Body of pancreas (tissue), 4 donors: ENCODE measurements around the gene TEX53. TPM values are rescaled to one million over a fixed set of nuclear protein-coding genes. Genes with fewer than 3 reads are reported as not detected.

Experiments used
- ATAC-seq: fragments of 150-250 bp; one replicate; pipeline ENCODE4 v1.9.1; 2016
- DNase-seq, 4 donors: peaks; one replicate each; pipeline ENCODE4 v3.0.0-alpha.2; 2019
- H3K27ac ChIP-seq, 4 donors: fragments of 200-600 bp; sonication (generic); 1 replicate in 3 of 4; 2 replicates in 1 of 4; pipeline versions ENCODE4 v1.5.1 to v1.6.1; 2016 to 2019; ENCODE audit warnings: mild to moderate bottlenecking in 1 of 4, mixed read lengths in 1 of 4, moderate library complexity in 1 of 4
- H3K27me3 ChIP-seq, 2 donors: fragments of 200-600 bp; sonication (generic); one replicate each; pipeline ENCODE4 v1.6.0; 2016; ENCODE audit warnings: mild to moderate bottlenecking in 1 of 2
- H3K36me3 ChIP-seq, 2 donors: fragments of 200-600 bp; sonication (generic); replicated peaks in 1 of 2; 2 replicates each; pipeline ENCODE4 v1.5.1; 2016; ENCODE audit warnings: low read depth in 2 of 2; ENCODE audit not compliant: insufficient read depth in 1 of 2
- H3K4me1 ChIP-seq: fragments of 200-600 bp; sonication (generic); one replicate; pipeline ENCODE4 v1.6.0; 2016
- H3K4me3 ChIP-seq, 2 donors: fragments of 200-600 bp; sonication (generic); 1 replicate in 1 of 2; 2 replicates in 1 of 2; pipeline ENCODE4 v1.5.1; 2016 to 2019
- H3K9me3 ChIP-seq, 3 donors: fragments of 200-600 bp; sonication (generic); 1 replicate in 2 of 3; 2 replicates in 1 of 3; pipeline ENCODE4 v1.5.1; 2016
- CTCF ChIP-seq, 7 experiments: fragments of 450-650 bp in 4 of 7; fragments of 200-600 bp in 3 of 7; sonication (generic) in 3 of 7; IDR thresholded peaks; one replicate each; pipeline ENCODE4 v1.5.1; 2016 to 2019; ENCODE audit warnings: antibody characterized with exemption in 7 of 7
- POLR2A ChIP-seq, 3 donors: fragments of 450-650 bp; IDR thresholded peaks; one replicate each; pipeline ENCODE4 v1.6.1; 2016; ENCODE audit warnings: antibody characterized with exemption in 3 of 3, mild to moderate bottlenecking in 2 of 3
- WGBS, 2 donors: methylation state at CpG; one replicate each; pipeline ENCODE4 v1.1.5; 2017; 5-methylcytosine and 5-hydroxymethylcytosine counted together
- intact Hi-C: fragments of 100-400 bp; cut with DNase I; formaldehyde crosslinking; loops from one replicate; pipeline ENCODE4 v1.15.1; 2023
- total RNA-seq, 2 donors: library from RNA; depleted of rRNA; stranded (reverse); fragments of >200 nt; gene quantifications; one replicate each; pipeline ENCODE4 v1.1.0, GENCODE V29; 2016

Gene TEX53
- total RNA-seq, 2 donors from 2014 or later, result not detected

- 42 to 43% methylated on average over 2 of the region's 2 CpGs for WGBS, 2 donors
- intact Hi-C loops, result no loop called here
- no peaks in the 10 kb centered on the region for H3K9me3 ChIP-seq
Observed at GRCh38 chr9:114695948-114696347, 38.3 kb upstream of the TEX53 start.

GRCh38 chr9:114694719-114695269, 37.2 kb upstream of the TEX53 start:
- ATAC-seq, result no peak
- peaks cover 4% of the 10 kb centered on the region for H3K4me1 ChIP-seq
- no peak overlapping the region for H3K27ac ChIP-seq
- no peak for DNase-seq
- no peaks in the 10 kb centered on the region for H3K27me3 ChIP-seq
- no peak overlapping the region for H3K4me3 ChIP-seq
- H3K36me3 ChIP-seq, result no peaks in the 10 kb centered on the region
- 81 to 84% methylated on average over 6 of the region's 6 CpGs for WGBS, 2 donors
- H3K9me3 ChIP-seq, result no peaks in the 10 kb centered on the region
- TF ChIP-seq CTCF (IDR thresholded peaks at IDR 0.05), result no peak
- no peak for TF ChIP-seq POLR2A (IDR thresholded peaks at IDR 0.05)
- intact Hi-C loops, result no loop called here

More at GRCh38 chr9:114695948-114696347, 38.3 kb upstream of the TEX53 start:
- peaks cover 4% of the 10 kb centered on the region for H3K4me1 ChIP-seq
- no peak overlapping the region for H3K4me3 ChIP-seq
- TF ChIP-seq CTCF (IDR thresholded peaks at IDR 0.05) (no peak), POLR2A (IDR thresholded peaks at IDR 0.05) (no peak)
- no peaks in the 10 kb centered on the region for H3K36me3 ChIP-seq
- no peak overlapping the region for H3K27ac ChIP-seq
- no peaks in the 10 kb centered on the region for H3K27me3 ChIP-seq
- ATAC-seq, result no peak
- no peak for DNase-seq

DNA sequence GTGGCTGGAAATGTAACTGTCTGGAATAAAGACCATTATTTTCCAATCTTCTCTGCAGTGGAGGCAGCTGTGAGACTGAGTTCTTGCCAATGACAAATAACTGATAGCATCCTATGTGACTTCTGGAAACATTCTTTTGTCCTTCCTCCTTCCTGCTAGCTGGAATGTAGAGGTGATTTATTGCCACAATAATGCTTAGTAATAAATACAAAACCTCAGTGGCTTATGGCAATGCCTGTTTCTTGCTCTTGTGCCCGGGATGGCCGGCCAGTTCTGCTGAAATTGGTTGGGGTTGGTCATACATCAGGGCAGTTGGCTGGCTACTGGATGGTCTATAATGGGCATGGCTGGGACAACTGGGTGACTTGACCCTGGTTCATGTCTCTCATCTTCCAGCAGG, 36.5 kb upstream of the TEX53 start:
- Histone ChIP-seq H3K4me3 (no peak overlapping the region), H3K4me1 (peaks cover 4% of the 10 kb centered on the region), H3K27ac (no peak overlapping the region), H3K9me3 (no peaks in the 10 kb centered on the region), H3K36me3 (no peaks in the 10 kb centered on the region), H3K27me3 (no peaks in the 10 kb centered on the region)
- DNase-seq (no peak), ATAC-seq (peak; percentile 33)
- TF ChIP-seq POLR2A (IDR thresholded peaks at IDR 0.05), result no peak
- TF ChIP-seq CTCF (IDR thresholded peaks at IDR 0.05), result no peak
- 41 to 53% methylated on average over 2 of the region's 2 CpGs for WGBS, 2 donors
- intact Hi-C loops, result no loop called here

DNA sequence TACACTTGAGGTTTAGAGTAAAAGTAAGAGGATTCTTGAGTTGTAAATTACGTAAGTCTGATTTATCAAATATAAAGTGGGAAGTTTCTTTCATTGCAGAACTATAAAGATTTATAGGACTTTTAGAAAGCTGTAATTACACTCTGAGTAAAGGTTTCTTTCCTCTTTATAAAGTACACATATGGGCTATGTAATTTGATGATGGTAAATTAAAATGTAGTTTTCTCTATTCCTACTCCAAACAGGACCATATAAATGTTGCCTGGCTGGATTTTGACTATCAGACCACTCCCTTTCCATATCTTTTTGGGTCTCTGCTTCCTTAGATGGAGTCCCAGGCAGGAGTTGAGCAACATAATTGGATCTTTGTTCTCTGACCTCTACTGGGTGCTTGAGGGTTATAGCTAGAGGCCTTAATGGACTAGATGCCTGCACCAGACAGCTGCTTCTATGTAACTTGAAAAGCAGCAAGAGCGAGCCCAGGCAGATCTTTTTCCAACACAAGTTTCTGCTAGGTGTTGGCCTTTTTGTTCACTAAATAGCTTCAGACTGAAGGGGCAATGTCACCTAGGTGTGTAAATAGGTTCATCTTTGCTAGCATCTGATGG, 35.7 kb upstream of the TEX53 start:
- Histone ChIP-seq H3K27ac (no peak overlapping the region), H3K36me3 (no peaks in the 10 kb centered on the region), H3K4me3 (no peak overlapping the region), H3K9me3 (no peaks in the 10 kb centered on the region), H3K27me3 (no peaks in the 10 kb centered on the region), H3K4me1 (peaks cover 4% of the 10 kb centered on the region)
- ATAC-seq (no peak), DNase-seq (no peak)
- no peak for TF ChIP-seq CTCF (IDR thresholded peaks at IDR 0.05)
- TF ChIP-seq POLR2A (IDR thresholded peaks at IDR 0.05), result no peak
- whole genome bisulfite sequencing, 2 donors, result 69 to 72% methylated on average over 2 of the region's 2 CpGs
- intact Hi-C loops, result no loop called here

DNA sequence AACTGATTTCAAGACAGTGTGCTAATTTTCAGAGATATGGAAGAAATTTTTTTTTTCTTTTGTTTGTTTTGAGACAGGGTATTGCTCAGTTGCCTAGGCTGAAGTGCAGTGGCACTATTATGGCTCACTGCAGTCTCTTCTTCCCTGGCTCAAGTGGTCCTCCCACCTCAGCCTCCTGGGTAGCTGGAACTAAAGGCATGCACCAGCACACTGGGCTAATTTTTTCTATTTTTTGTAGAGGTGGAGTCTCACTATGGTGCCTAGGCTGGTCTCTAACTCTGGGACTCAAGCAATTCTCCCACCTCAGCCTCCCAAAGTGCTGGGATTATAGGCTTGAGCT, 34.3 kb upstream of the TEX53 start:
- Histone ChIP-seq H3K27me3 (no peaks in the 10 kb centered on the region), H3K4me1 (peaks cover 4% of the 10 kb centered on the region), H3K9me3 (no peaks in the 10 kb centered on the region), H3K4me3 (no peak overlapping the region), H3K36me3 (no peaks in the 10 kb centered on the region), H3K27ac (no peak overlapping the region)
- ATAC-seq, result no peak
- intact Hi-C loops, result no loop called here
- TF ChIP-seq POLR2A (IDR thresholded peaks at IDR 0.05) (no peak), CTCF (IDR thresholded peaks at IDR 0.05) (no peak)
- no peak for DNase-seq
